ENCODE measurements around the gene CA10. TPM values are rescaled to one million over a fixed set of nuclear protein-coding genes. Genes with fewer than 3 reads are reported as not detected.

CA10 gene
- total and polyA plus RNA-seq, 2 experiments from 2014 or later, result 0.33 TPM; not detected in 1

DNA sequence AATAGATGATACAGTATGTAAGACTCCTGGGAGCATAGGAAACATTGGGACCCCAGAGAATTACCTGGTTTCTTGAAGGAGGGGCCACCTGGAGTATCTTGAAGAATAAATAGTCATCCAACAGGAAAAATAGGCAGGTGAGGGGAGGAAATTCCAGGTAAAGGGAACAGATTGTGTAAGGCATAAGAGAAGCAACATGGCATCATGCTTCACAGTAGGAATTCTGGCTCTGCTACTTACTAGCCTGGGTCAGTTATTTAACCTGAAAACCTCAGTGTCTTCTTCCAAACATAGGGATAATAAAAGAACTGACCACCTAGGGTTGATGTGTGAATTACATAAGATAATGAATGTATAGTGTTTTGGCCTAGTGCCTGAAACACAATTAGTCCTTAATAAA, 122.1 kb downstream of the CA10 start:
- Histone ChIP-seq H3K27ac (no peak overlapping the region), H3K79me2 (no peaks in the 10 kb centered on the region), H4K20me1 (ENCODE audit: insufficient read depth, poor library complexity, severe bottlenecking) (no peaks in the 10 kb centered on the region), H3K4me1 (ENCODE audit: insufficient read depth) (no peaks in the 10 kb centered on the region), H2AFZ (no peak overlapping the region), H3K9me2 (replicated peaks; ENCODE audit: insufficient read depth) (no peaks in the 10 kb centered on the region), H3K9me3 (ENCODE audit: low read depth) (no peaks in the 10 kb centered on the region), H3K27me3 (no peaks in the 10 kb centered on the region), H3K4me3 (no peak overlapping the region), H3K4me2 (no peak overlapping the region), H3K36me3 (replicated peaks; ENCODE audit: insufficient read depth, low read depth) (no peaks in the 10 kb centered on the region)
- TF ChIP-seq EZH2 (IDR thresholded peaks at IDR 0.05; ENCODE audit: borderline replicate concordance) (no peak), EZH2phosphoT487 (IDR thresholded peaks at IDR 0.05; ENCODE audit: low read depth, severe bottlenecking, unreplicated experiment) (no peak), CTCF (IDR thresholded peaks at IDR 0.05; ENCODE audit: poor library complexity) (no peak)
- no peak for DNase-seq (ENCODE audit: low spot score)

DNA sequence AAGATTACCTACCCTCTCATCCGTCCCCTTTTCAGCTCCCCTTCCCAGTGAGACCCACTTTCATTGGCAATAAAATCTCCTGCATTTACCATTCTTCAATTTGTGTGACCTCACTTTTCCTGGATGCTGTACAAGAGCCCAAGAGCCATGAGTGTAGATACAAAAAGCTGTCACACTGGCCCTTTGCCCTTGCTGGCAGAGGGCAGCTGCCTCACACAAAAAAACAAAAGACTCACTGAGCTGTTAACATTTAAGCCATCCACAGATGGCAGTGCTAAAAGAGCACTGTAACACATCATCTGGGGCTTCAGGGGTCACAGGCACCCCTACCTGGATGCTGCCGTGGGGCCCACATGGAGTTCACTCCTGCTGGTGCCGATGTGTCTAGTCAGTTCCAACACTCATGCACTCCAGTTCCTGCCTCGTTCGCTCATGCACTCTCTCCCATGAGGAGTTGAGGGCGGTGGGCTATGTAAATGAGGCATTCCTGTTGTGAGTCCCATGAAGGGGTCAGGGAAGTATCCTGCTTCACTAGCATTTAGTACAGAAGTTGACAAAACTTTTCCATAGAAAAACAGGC, 123.1 kb downstream of the CA10 start:
- no peaks in the 10 kb centered on the region for H3K79me2 ChIP-seq
- H3K4me3 ChIP-seq, result no peak overlapping the region
- no peak overlapping the region for H2AFZ ChIP-seq
- no peak overlapping the region for H3K27ac ChIP-seq
- H3K4me1 ChIP-seq (ENCODE audit: insufficient read depth), result no peaks in the 10 kb centered on the region
- WGBS (ENCODE audit: low lambda C conversion rate, missing lambda C conversion rate), result 76% methylated on average over 6 of the region's 6 CpGs
- TF ChIP-seq EZH2phosphoT487 (IDR thresholded peaks at IDR 0.05; ENCODE audit: low read depth, severe bottlenecking, unreplicated experiment) (no peak), CTCF (IDR thresholded peaks at IDR 0.05; ENCODE audit: poor library complexity) (no peak), EZH2 (IDR thresholded peaks at IDR 0.05; ENCODE audit: borderline replicate concordance) (no peak)
- H4K20me1 ChIP-seq (ENCODE audit: insufficient read depth, poor library complexity, severe bottlenecking), result no peaks in the 10 kb centered on the region
- no peaks in the 10 kb centered on the region for H3K9me3 ChIP-seq (ENCODE audit: low read depth)
- no peaks in the 10 kb centered on the region for H3K36me3 ChIP-seq (replicated peaks; ENCODE audit: insufficient read depth, low read depth)
- no peak for DNase-seq (ENCODE audit: low spot score)
- H3K4me2 ChIP-seq, result no peak overlapping the region
- no peaks in the 10 kb centered on the region for H3K27me3 ChIP-seq
- H3K9me2 ChIP-seq (replicated peaks; ENCODE audit: insufficient read depth), result no peaks in the 10 kb centered on the region

GRCh38 chr17:52032454-52032853, 126.1 kb downstream of the CA10 start:
- Histone ChIP-seq H4K20me1 (ENCODE audit: insufficient read depth, poor library complexity, severe bottlenecking) (no peaks in the 10 kb centered on the region), H3K36me3 (replicated peaks; ENCODE audit: insufficient read depth, low read depth) (no peaks in the 10 kb centered on the region), H3K4me1 (ENCODE audit: insufficient read depth) (no peaks in the 10 kb centered on the region), H3K79me2 (no peaks in the 10 kb centered on the region), H3K9me3 (ENCODE audit: low read depth) (no peaks in the 10 kb centered on the region), H3K27me3 (no peaks in the 10 kb centered on the region), H3K4me3 (no peak overlapping the region), H2AFZ (no peak overlapping the region), H3K9me2 (replicated peaks; ENCODE audit: insufficient read depth) (no peaks in the 10 kb centered on the region), H3K27ac (no peak overlapping the region), H3K4me2 (no peak overlapping the region)
- no peak for TF ChIP-seq CTCF (IDR thresholded peaks at IDR 0.05; ENCODE audit: poor library complexity)
- no peak for TF ChIP-seq EZH2phosphoT487 (IDR thresholded peaks at IDR 0.05; ENCODE audit: low read depth, severe bottlenecking, unreplicated experiment)
- no peak for TF ChIP-seq EZH2 (IDR thresholded peaks at IDR 0.05; ENCODE audit: borderline replicate concordance)
- WGBS (ENCODE audit: low lambda C conversion rate, missing lambda C conversion rate), result 82% methylated on average over 3 of the region's 3 CpGs
- DNase-seq (ENCODE audit: low spot score), result no peak

DNA sequence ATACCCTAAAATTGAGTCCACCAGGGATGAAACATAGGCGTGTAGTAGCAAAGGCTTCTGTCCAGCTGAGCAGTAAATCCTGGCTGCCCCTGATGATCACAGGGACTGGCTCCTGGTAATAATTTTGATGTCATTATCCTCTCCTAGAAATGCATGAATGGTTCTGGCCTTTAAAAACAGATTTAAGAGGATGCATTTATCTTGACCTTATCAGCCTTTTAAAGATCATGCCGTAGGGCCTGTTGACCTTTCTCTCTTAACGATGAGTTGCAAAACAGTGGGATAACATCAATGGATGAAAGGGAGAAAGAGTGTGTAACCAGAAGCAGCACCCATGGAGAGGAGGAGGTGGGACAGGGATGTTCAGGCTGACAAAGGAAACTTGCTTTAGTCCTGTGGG, 128.5 kb downstream of the CA10 start:
- H3K27ac ChIP-seq, result no peak overlapping the region
- H4K20me1 ChIP-seq (ENCODE audit: insufficient read depth, poor library complexity, severe bottlenecking), result no peaks in the 10 kb centered on the region
- no peaks in the 10 kb centered on the region for H3K27me3 ChIP-seq
- H2AFZ ChIP-seq, result no peak overlapping the region
- no peaks in the 10 kb centered on the region for H3K9me3 ChIP-seq (ENCODE audit: low read depth)
- 10% methylated on average over 3 of the region's 3 CpGs for WGBS (ENCODE audit: low lambda C conversion rate, missing lambda C conversion rate)
- TF ChIP-seq EZH2phosphoT487 (IDR thresholded peaks at IDR 0.05; ENCODE audit: low read depth, severe bottlenecking, unreplicated experiment) (no peak), EZH2 (IDR thresholded peaks at IDR 0.05; ENCODE audit: borderline replicate concordance) (no peak), CTCF (IDR thresholded peaks at IDR 0.05; ENCODE audit: poor library complexity) (no peak)
- H3K36me3 ChIP-seq (replicated peaks; ENCODE audit: insufficient read depth, low read depth), result no peaks in the 10 kb centered on the region
- no peaks in the 10 kb centered on the region for H3K9me2 ChIP-seq (replicated peaks; ENCODE audit: insufficient read depth)
- no peaks in the 10 kb centered on the region for H3K4me1 ChIP-seq (ENCODE audit: insufficient read depth)
- H3K4me2 ChIP-seq, result no peak overlapping the region
- DNase-seq (ENCODE audit: low spot score), result no peak
- no peaks in the 10 kb centered on the region for H3K79me2 ChIP-seq
- H3K4me3 ChIP-seq, result no peak overlapping the region
